SU-DHL-6 (cell line): Measurements from ENCODE around the gene PPP1R3D.

ENCODE experiments used
- CTCF ChIP-seq: fragments of 200-600 bp; sonication (generic); IDR thresholded peaks from one replicate; pipeline ENCODE4 v1.5.1; 2017; ENCODE audit warnings: antibody characterized with exemption, mild to moderate bottlenecking, low read length, moderate library complexity; ENCODE audit not compliant: insufficient read depth, poor library complexity, severe bottlenecking
- EZH2phosphoT487 ChIP-seq: fragments of 200-600 bp; sonication (generic), shearing (Covaris generic); conservative IDR thresholded peaks from 2 replicates; pipeline ENCODE4 v1.6.1; 2018; ENCODE audit warnings: mild to moderate bottlenecking, antibody characterized with exemption, low read length, moderate library complexity, mixed read lengths

- TF ChIP-seq CTCF (no peak), EZH2phosphoT487 (no peak)
Observed at GRCh38 chr20:59912609-59913008, 27.5 kb downstream of the PPP1R3D start.
